ENCODE results near the gene MAP3K20. TPM values are rescaled to one million over a fixed set of nuclear protein-coding genes. Genes with fewer than 3 reads are reported as not detected.
"Not testable (repeated sequence)": the region's sequence is repeated elsewhere in the genome, so short reads cannot be mapped to it uniquely, and the experiment has no call there.

MAP3K20 gene
- total RNA-seq, 1 experiment from 2014 or later, result 150 TPM

DNA sequence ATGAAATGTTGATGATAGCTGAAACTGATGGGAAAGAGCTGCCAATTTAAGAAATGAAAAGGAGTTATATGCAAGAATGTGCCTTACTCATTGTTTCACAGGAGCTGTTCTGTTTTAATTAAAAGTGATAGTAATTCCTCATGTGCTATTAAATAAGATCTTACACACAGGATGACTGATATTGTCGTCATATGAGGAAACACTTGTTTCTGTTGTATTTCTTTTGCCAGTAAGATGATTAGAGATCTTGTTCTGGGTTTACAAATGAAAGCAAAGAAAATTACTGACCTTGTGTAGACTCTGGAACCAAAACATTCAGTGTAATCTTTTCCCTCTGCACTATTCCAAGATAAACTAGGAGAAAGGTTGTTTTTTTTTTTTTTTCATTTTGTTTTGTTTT is 123.6 kb downstream of the MAP3K20 start:
- intact Hi-C loops (cut with micrococcal nuclease), result no loop called here
- DNase-seq (ENCODE audit: unreplicated experiment), result no peak
- ChIA-PET POLR2A (interaction anchor here (1.0 to 1.3 kb wide), 4 partner anchors 11 to 120 kb away, joined by 3 to 7 read pairs (median 5); no protein-coding TSS in a partner anchor), CTCF (interaction anchor here (0.9 to 1.9 kb wide), 3 partner anchors 9 to 171 kb away, joined by 3 to 8 read pairs (median 4); no protein-coding TSS in a partner anchor)
- Mint-ChIP-seq H3K4me3 (ENCODE audit: unreplicated experiment) (no peak overlapping the region), H3K36me3 (ENCODE audit: insufficient read depth, unreplicated experiment) (peaks cover 78% of the 10 kb centered on the region), H3K27me3 (ENCODE audit: insufficient read depth, unreplicated experiment) (no peaks in the 10 kb centered on the region), H3K27ac (ENCODE audit: low read depth, unreplicated experiment) (no peak overlapping the region), H3K9me3 (ENCODE audit: unreplicated experiment) (no peaks in the 10 kb centered on the region), H3K4me1 (ENCODE audit: insufficient read depth, unreplicated experiment) (no peaks in the 10 kb centered on the region)
- BruUV-seq (replicated peaks), result no TSS peak
- TF ChIP-seq CTCF (IDR thresholded peaks at IDR 0.05; ENCODE audit: unreplicated experiment), result no peak

DNA sequence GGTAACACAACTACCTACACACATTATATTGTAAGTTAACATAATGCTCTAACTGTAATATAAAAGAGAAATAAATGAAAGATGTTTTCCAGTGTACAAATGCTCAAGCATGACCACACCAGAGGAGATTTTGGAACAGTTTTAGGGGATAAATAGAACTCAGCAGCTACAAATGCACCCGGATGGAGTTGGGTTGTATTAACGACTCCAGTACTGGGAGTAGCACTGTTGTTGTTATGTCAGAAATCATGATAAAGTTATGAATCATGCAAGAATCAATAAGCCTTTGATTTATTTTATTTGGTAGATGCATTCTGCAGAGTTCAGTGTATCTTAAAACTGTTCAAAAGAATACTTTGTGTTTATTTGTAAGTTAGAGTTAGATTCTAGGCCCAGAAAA is 126.9 kb downstream of the MAP3K20 start:
- TF ChIP-seq CTCF (IDR thresholded peaks at IDR 0.05; ENCODE audit: unreplicated experiment), result no peak
- H3K27ac Mint-ChIP-seq (ENCODE audit: low read depth, unreplicated experiment), result no peak overlapping the region
- ChIA-PET POLR2A (interaction anchor here (0.6 to 1.2 kb wide), 2 partner anchors 14 to 17 kb away, joined by 3 read pairs; no protein-coding TSS in a partner anchor), CTCF (interaction anchor here (0.6 kb wide), 1 partner anchor 18 kb away, joined by 3 read pairs; no protein-coding TSS in a partner anchor)
- no peaks in the 10 kb centered on the region for H3K27me3 Mint-ChIP-seq (ENCODE audit: insufficient read depth, unreplicated experiment)
- no peaks in the 10 kb centered on the region for H3K9me3 Mint-ChIP-seq (ENCODE audit: unreplicated experiment)
- no peak for DNase-seq (ENCODE audit: unreplicated experiment)
- BruUV-seq (replicated peaks), result no TSS peak
- intact Hi-C loops (cut with micrococcal nuclease), result no loop called here
- no peak overlapping the region for H3K4me3 Mint-ChIP-seq (ENCODE audit: unreplicated experiment)
- H3K4me1 Mint-ChIP-seq (ENCODE audit: insufficient read depth, unreplicated experiment), result no peaks in the 10 kb centered on the region
- H3K36me3 Mint-ChIP-seq (ENCODE audit: insufficient read depth, unreplicated experiment), result peaks cover 77% of the 10 kb centered on the region

- H3K9me3 Mint-ChIP-seq (ENCODE audit: unreplicated experiment), result no peaks in the 10 kb centered on the region
- no TSS peak for BruUV-seq (replicated peaks)
- CTCF ChIA-PET, result interaction anchor here (0.6 to 1.6 kb wide), 3 partner anchors 31 to 176 kb away, joined by 3 to 4 read pairs (median 3); no protein-coding TSS in a partner anchor
- peaks cover 72% of the 10 kb centered on the region for H3K36me3 Mint-ChIP-seq (ENCODE audit: insufficient read depth, unreplicated experiment)
- POLR2A ChIA-PET, result interaction anchor here (0.8 to 1.7 kb wide), 6 partner anchors 9 to 81 kb away, joined by 3 to 6 read pairs (median 4); no protein-coding TSS in a partner anchor
- TF ChIP-seq CTCF (IDR thresholded peaks at IDR 0.05; ENCODE audit: unreplicated experiment), result no peak
- no peaks in the 10 kb centered on the region for H3K27me3 Mint-ChIP-seq (ENCODE audit: insufficient read depth, unreplicated experiment)
- intact Hi-C loops (cut with micrococcal nuclease), result no loop called here
- H3K4me3 Mint-ChIP-seq (ENCODE audit: unreplicated experiment), result no peak overlapping the region
- H3K4me1 Mint-ChIP-seq (ENCODE audit: insufficient read depth, unreplicated experiment), result no peaks in the 10 kb centered on the region
- DNase-seq (ENCODE audit: unreplicated experiment), result no peak
- no peak overlapping the region for H3K27ac Mint-ChIP-seq (ENCODE audit: low read depth, unreplicated experiment)
These were observed 128.7 kb downstream of the MAP3K20 start for GRCh38 chr2:173204316-173204715.

DNA sequence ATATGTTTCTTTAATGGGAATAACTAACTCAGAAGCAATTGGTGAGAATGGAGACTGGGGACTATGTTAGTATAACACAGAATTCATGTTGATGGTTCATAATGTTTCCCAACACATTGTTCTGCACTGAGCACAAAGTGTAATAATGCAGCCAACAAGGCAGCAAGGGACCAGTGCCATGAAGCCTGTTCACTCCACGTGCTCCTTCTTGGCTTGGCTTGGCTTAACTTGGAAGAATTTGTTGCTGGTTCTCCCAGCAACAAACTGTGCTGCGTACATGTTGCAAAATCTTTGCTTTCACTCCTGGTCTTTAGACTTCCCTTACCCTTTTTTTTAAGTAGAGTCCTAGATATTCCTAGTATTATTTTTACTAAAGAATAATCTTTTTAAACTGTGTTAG is 129.7 kb downstream of the MAP3K20 start:
- intact Hi-C loops (cut with micrococcal nuclease), result no loop called here
- Mint-ChIP-seq H3K27ac (ENCODE audit: low read depth, unreplicated experiment) (peak overlapping the region; percentile 39), H3K27me3 (ENCODE audit: insufficient read depth, unreplicated experiment) (no peaks in the 10 kb centered on the region), H3K9me3 (ENCODE audit: unreplicated experiment) (no peaks in the 10 kb centered on the region), H3K4me3 (ENCODE audit: unreplicated experiment) (no peak overlapping the region), H3K36me3 (ENCODE audit: insufficient read depth, unreplicated experiment) (peaks cover 72% of the 10 kb centered on the region), H3K4me1 (ENCODE audit: insufficient read depth, unreplicated experiment) (no peaks in the 10 kb centered on the region)
- ChIA-PET POLR2A (interaction anchor here (1.5 kb wide), 1 partner anchor 82 kb away, joined by 3 read pairs; no protein-coding TSS in a partner anchor), CTCF (interaction anchor here (0.6 kb wide), 2 partner anchors 80 to 127 kb away, joined by 3 to 7 read pairs; no protein-coding TSS in a partner anchor)
- no TSS peak for BruUV-seq (replicated peaks)
- TF ChIP-seq CTCF (IDR thresholded peaks at IDR 0.05; ENCODE audit: unreplicated experiment), result no peak
- DNase-seq (ENCODE audit: unreplicated experiment), result peak; percentile 48

GRCh38 chr2:173207124-173207523 is 131.5 kb downstream of the MAP3K20 start:
- H3K4me1 Mint-ChIP-seq (ENCODE audit: insufficient read depth, unreplicated experiment); intact Hi-C loops (cut with micrococcal nuclease); H3K4me3 Mint-ChIP-seq (ENCODE audit: unreplicated experiment); H3K9me3 Mint-ChIP-seq (ENCODE audit: unreplicated experiment); BruUV-seq (replicated peaks); H3K27me3 Mint-ChIP-seq (ENCODE audit: insufficient read depth, unreplicated experiment); DNase-seq (ENCODE audit: unreplicated experiment): not testable (repeated sequence)
- CTCF ChIA-PET, result interaction anchor here (0.7 to 13.2 kb wide), 2 partner anchors 10 to 181 kb away, joined by 4 to 237 read pairs; no protein-coding TSS in a partner anchor
- peak overlapping the region; percentile 7 for H3K27ac Mint-ChIP-seq (ENCODE audit: low read depth, unreplicated experiment)
- H3K36me3 Mint-ChIP-seq (ENCODE audit: insufficient read depth, unreplicated experiment), result peaks cover 78% of the 10 kb centered on the region
- POLR2A ChIA-PET, result interaction anchor here (1.0 to 1.3 kb wide), 2 partner anchors 49 to 50 kb away, joined by 3 read pairs; no protein-coding TSS in a partner anchor

Data from MCF 10A (cell line).